ENCODE results near the gene ANKRD55.

DNA sequence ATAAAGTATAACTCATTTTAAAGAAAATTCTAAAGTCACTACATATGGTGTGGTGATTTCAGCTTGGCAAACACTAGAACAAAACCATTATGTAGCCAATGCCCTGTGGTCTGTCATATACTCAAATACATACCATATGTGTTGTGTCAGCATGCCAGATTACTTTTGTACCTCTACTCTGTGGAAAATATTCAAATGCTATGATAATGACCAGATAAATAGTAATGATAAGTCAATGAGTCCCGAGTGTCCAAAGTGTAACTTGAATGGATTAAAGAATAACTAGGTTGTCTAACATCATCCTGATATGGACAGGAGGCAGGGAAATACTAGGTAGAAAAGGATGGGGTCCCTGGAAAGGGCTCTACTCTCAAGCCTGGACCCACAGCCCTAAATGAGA is 180.4 kb downstream of the ANKRD55 start:
- TF ChIP-seq EZH2 (optimal IDR thresholded peaks at IDR 0.05; ENCODE audit: low read depth, low read length) (no peak), EZH2phosphoT487 (IDR thresholded peaks at IDR 0.05; ENCODE audit: low read length) (no peak)
- TF ChIP-seq, protein P1, sequence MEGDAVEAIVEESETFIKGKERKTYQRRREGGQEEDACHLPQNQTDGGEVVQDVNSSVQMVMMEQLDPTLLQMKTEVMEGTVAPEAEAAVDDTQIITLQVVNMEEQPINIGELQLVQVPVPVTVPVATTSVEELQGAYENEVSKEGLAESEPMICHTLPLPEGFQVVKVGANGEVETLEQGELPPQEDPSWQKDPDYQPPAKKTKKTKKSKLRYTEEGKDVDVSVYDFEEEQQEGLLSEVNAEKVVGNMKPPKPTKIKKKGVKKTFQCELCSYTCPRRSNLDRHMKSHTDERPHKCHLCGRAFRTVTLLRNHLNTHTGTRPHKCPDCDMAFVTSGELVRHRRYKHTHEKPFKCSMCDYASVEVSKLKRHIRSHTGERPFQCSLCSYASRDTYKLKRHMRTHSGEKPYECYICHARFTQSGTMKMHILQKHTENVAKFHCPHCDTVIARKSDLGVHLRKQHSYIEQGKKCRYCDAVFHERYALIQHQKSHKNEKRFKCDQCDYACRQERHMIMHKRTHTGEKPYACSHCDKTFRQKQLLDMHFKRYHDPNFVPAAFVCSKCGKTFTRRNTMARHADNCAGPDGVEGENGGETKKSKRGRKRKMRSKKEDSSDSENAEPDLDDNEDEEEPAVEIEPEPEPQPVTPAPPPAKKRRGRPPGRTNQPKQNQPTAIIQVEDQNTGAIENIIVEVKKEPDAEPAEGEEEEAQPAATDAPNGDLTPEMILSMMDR (IDR thresholded peaks at IDR 0.05; ENCODE audit: low read length), result no peak
